Right ventricle myocardium superior (tissue), 1 donor: Measurements from ENCODE around the gene PRDM16. TPM values are rescaled to one million over a fixed set of nuclear protein-coding genes. Genes with fewer than 3 reads are reported as not detected.

Source experiments
- ATAC-seq: fragments of 200-7000 bp; cut with Tn5 transposase; one replicate; pipeline ENCODE4 v1.9.1; 2020; ENCODE audit warnings: mild to moderate bottlenecking; ENCODE audit not compliant: poor library complexity
- DNase-seq: peaks from one replicate; pipeline ENCODE4 v3.0.0-alpha.2; 2020
- intact Hi-C: fragments of 100-400 bp; cut with DNase I; formaldehyde crosslinking; loops from one replicate; pipeline ENCODE4 v1.11.2; 2022
- total RNA-seq: library from RNA; stranded (reverse); fragmentation: NEBNext Ultra II Directional; extraction: Animal tissue kit (Norgen Biotek cat#: 25700); gene quantifications from one replicate; pipeline ENCODE4 v1.2.1, GENCODE V29; 2021
- donor health status: DM: no; HTN: yes; CAD: no; lungs with severe emphysema.

The PRDM16 gene
- total RNA-seq, 1 donor from 2014 or later = 14.2 TPM

- no peak for DNase-seq
- intact Hi-C loops = no loop called here
- no peak for ATAC-seq
These were observed 308.2 kb downstream of the PRDM16 start for GRCh38 chr1:3377166-3377565.

GRCh38 chr1:3377604-3378279, 308.7 kb downstream of the PRDM16 start:
- intact Hi-C loops = no loop called here
- ATAC-seq = no peak
- no peak for DNase-seq

DNA sequence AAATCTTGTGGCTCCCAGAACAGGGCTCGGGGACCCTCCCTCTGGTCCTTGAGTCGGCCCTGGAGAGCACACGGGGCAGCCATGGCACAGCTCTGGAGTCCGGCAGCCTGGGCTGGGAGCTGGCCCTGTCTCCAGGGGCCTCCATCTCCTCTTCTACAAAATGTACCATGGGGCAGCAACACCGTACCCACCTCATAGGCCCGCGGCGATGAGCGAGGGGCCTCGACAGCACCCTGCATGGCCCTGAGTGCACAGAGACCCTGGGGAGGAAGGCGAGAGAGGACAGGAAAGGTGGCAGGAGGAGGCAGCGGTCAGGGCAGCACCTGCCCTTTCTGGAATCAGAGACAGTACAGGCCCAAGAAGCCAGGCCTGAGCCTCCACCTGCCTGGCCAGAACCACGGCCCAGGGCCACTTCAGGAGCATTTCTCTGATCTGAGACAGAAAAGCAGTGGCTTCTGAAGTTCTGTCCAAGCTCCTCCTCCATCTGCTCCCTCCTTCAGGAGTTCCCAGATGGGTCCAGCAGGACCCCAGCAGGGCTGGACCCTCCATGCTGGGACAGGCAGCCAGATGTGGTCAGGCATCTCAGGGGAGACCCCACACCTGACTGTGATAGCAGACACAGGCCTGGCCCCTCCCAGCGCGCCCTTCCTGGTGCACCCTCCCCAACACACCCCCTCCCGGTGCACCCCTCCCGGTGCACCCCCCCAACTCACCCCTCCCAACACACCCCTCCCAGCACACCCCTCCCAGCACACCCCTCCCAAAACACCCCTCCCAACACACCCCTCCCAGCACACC, 309.6 kb downstream of the PRDM16 start:
- ATAC-seq (no peak), DNase-seq (no peak)
- intact Hi-C loops = no loop called here

- intact Hi-C loops = no loop called here
- ATAC-seq (no peak), DNase-seq (no peak)
These were observed 310.9 kb downstream of the PRDM16 start for GRCh38 chr1:3379934-3380333.

DNA sequence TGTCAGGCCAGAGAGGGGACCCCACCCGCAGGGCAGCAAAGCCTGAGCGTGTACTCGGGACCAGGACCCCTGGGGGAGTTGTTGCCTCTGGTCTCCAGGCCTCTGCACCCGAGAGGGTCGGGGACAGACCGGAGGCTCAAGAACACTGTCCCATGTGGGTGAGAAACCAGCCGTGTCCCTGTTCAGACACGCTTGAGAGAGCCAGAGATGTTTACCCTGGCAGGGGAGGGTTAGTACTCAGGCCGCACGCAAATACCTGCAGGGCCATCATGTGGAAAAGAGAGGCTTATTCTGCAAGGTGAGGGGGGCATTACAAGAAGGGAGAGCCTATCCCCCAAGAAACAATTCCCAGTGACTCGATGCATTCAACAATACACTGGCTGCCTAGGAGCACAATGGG, 311.5 kb downstream of the PRDM16 start:
- DNase-seq = no peak
- intact Hi-C loops = no loop called here
- no peak for ATAC-seq

DNA sequence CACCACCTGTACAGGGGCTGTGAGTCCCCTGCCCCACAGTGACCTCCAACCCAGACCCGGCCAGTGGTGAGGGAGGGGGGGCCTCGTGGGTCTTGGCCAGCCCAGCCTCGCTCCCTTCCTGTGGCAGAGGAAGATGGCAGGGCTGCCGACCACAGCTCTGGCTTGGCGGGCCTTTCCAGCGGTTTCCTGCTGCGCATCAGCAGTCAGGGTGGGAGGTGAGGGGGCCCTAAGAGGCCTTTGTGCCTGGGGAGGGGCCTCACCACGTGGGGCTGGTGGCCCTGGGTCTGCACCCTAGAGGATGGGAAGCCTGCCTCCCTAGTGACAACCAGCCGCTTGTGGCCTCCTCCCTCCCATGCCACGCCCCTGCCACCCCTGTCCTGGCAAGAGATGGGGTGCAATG, 312.9 kb downstream of the PRDM16 start:
- intact Hi-C loops = no loop called here
- DNase-seq (no peak), ATAC-seq (no peak)

DNA sequence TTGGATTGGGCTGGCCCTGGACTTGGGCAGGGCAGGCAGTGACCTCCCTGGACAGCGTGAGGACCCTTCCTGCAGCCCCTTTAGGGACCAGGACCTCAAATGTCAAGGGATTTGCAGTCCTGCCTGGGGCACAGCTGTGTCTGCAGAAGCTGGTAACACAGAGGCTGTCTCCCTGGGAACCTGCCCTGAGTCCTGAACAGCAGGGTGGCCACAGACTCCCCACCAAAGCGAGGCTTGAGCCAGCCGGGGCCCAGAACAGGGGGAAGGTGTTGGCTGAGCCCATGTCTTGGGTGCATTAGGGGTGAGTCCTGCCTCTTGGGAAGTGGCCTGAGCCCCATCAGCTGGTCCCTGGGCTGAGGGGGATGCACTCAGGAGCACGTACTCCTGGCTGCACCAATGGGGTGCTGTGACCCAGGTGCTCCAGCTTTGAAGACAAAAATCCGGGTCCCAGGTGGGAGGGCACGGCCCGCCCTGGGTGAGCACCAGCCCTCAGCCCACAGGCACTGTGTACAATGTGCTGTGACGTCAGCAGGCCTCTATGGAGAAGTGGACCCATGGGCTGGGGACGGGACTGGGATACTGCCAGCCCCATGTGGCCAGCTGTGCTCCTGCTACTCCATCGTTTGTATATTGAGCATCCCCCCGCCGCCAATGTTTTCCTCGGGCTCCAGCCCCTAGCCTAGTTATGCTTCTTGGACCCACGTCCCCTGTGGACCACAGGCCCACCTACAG, 313.5 kb downstream of the PRDM16 start:
- intact Hi-C loops = no loop called here
- ATAC-seq = no peak
- no peak for DNase-seq

- DNase-seq (no peak), ATAC-seq (no peak)
- intact Hi-C loops = no loop called here
These were observed 314.7 kb downstream of the PRDM16 start for GRCh38 chr1:3383679-3384078.

- intact Hi-C loops = no loop called here
- ATAC-seq (no peak), DNase-seq (no peak)
These were observed 315.4 kb downstream of the PRDM16 start for GRCh38 chr1:3384407-3384806.

- no peak for DNase-seq
- intact Hi-C loops = no loop called here
- no peak for ATAC-seq
These were observed 317.4 kb downstream of the PRDM16 start for GRCh38 chr1:3386205-3387002.

DNA sequence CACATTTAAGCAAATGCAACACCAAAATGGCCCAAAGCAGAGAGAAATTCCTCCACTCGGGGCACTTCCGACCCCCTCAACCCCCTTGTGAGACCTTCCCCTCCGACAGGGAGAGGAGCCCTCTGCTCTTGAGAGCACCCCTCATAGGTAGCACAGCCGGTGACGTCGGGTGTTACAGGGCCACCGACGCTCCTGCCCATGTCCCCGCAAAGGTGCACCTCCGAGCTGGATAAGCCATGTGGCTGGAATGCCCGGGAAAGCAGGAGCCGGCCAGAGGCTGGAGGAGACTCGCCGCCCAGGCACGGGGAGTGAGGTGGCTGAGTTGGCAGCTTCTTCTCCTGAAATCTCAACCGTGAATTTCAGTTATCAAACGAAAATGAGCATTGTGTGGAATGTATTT, 318.4 kb downstream of the PRDM16 start:
- no peak for DNase-seq
- ATAC-seq = no peak
- intact Hi-C loops = no loop called here

- DNase-seq (no peak), ATAC-seq (no peak)
- intact Hi-C loops = no loop called here
These were observed 320.3 kb downstream of the PRDM16 start for GRCh38 chr1:3389093-3389833.

GRCh38 chr1:3390291-3390690, 321.3 kb downstream of the PRDM16 start:
- ATAC-seq = no peak
- intact Hi-C loops = no loop called here
- DNase-seq = no peak

GRCh38 chr1:3391711-3392110, 322.7 kb downstream of the PRDM16 start:
- ATAC-seq (no peak), DNase-seq (no peak)
- intact Hi-C loops = no loop called here

DNA sequence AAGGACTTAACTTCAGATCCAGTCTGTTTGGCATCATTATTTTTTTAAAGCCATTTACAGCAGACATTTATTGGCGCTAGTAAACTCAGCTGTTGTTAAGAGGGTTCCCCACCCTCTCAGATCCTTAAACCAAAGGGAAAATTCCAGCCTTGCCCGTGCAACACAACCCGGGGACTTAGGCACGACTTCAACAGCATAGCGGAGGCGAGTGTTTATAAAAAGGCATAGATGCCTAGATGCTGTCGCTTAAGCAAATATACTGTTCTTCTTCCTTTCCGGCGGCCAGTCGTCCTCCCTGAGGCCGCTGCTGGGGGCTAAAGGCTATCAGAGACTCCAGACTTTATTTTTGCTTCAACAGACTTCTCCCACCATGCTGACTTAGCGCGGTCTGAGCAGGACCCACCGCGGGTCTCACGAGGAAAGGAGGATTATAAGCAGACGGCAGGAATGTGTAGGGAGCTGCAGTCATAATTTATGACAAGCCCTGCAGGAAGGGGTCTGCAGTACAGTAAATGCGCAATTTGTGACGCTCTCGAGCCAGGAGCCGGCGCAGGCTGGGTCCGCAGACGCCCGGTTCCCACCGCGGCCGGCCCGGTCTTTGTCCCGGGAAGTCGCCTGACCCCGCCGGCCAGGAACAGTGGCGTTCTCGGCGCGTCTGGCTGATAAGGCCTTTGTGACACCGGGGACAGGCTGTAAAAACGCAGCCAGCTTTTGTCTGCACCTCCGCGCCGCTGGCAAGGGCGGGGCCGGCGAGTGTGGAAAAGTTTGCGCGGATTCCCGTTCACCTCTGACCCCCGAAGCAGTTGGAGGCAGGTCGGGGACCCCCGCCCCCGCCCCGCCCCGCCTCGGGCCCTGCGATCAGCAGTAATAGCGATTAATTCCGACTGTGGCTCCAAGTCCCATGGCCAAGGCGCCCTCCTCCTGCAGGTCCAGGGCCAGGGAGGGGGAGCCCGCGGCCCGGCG, 324.3 kb downstream of the PRDM16 start:
- ATAC-seq = peak; percentile 89
- intact Hi-C loops = no loop called here
- peak; percentile 80 for DNase-seq

GRCh38 chr1:3393987-3394920, 325.3 kb downstream of the PRDM16 start:
- peak; percentile 42 for ATAC-seq
- DNase-seq = peak; percentile 38
- intact Hi-C loops = no loop called here
